ENCODE results near the gene PRRG2.

- TF ChIP-seq POLR2A (IDR thresholded peaks at IDR 0.05), result no peak
- TF ChIP-seq CTCF (IDR thresholded peaks at IDR 0.05 in 4 of 5, conservative IDR thresholded peaks at IDR 0.05 in 1 of 5), result no peak
Measured at GRCh38 chr19:49555600-49556411, 25.3 kb upstream of the PRRG2 start.

Measured in gastrocnemius medialis (tissue), 4 donors.